ENCODE data around the gene LIAS. TPM values are rescaled to one million over a fixed set of nuclear protein-coding genes. Genes with fewer than 3 reads are reported as not detected.
A peak's percentile ranks its signal among the peaks of the same experiment; 100 is the strongest.

LIAS gene
- total RNA-seq, 1 experiment from 2014 or later: 18.4 TPM

DNA sequence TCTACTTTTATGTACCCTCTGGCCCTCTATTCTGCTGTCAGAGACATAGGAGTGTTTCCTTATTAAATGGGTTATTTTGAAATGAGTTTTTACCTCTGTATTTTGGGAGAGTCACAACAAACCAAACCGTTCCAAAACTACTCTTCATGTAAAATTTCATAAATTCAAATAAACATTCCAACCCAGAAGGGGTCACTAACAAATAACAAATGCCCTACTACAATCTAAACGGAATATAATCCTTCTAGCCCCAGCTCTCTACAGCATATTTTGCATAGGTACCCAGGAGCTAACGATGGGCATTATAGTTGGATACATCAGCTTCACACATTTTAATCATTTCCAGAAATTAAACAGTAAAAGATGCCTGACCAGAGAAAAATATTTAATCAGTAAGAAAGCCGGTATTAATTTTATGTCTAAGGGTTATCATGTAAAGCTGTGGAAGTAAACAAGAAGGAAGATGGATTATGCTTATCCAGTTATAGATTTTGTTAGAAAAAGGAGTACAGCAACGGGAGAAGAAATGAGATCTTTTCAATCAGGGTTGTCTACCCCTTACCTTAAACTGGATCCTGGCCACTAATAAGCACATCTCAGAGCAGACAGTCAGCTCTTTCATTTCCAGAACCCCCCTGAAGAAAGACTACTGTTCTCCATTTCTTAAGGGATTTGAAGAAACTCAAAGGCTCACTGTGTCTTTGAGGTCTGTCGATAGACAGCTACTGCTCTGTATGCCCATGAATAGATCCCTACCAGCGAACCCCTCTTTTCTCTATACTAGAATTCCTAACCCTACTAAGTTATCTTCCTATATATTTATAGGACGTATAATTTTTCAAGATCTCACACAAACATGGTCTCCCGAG lies 67.2 kb downstream of the LIAS start:
- no peaks in the 10 kb centered on the region for H3K27me3 ChIP-seq (ENCODE audit: control insufficient read depth, insufficient read depth, low read length)
- peak; percentile 36 for DNase-seq
- H3K4me3 ChIP-seq (ENCODE audit: insufficient read depth, low read depth, low read length): peak overlapping the region; percentile 95
- H3K36me3 ChIP-seq (replicated peaks; ENCODE audit: control insufficient read depth, insufficient read depth, low read length): no peaks in the 10 kb centered on the region; the same call in 1 of the 2 replicates

DNA sequence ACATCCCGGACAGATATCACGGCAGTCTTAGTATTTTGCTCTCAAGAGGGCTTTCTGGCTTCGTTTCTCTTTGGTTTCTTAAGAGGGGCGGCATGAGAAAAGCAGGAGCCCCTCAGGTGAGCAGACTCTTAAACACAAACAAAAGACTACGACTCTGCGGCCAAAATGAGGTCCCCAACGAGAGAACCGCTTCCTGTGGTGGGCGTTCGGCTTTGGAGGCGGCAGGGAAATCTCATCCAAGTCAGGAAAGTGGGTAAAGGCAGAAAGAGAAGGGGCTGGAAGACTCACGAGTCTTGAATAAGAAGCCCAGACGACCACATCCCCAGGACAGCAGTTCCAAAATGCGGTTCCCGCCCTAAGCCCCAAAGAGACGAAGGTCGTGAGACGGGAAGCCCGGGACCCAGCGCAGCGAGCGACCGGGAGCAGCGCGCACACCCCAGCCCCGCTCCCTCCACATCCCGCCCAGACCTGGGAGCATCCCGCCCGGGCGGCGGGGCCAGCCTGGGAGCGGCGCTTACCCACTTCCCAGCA lies 68.0 kb downstream of the LIAS start:
- Histone ChIP-seq H3K4me3 (ENCODE audit: insufficient read depth, low read depth, low read length) (peak overlapping the region; percentile 95), H3K27me3 (ENCODE audit: control insufficient read depth, insufficient read depth, low read length) (no peaks in the 10 kb centered on the region), H3K36me3 (replicated peaks; ENCODE audit: control insufficient read depth, insufficient read depth, low read length) (peaks cover 3% of the 10 kb centered on the region)
- DNase-seq: peak; percentile 87

DNA sequence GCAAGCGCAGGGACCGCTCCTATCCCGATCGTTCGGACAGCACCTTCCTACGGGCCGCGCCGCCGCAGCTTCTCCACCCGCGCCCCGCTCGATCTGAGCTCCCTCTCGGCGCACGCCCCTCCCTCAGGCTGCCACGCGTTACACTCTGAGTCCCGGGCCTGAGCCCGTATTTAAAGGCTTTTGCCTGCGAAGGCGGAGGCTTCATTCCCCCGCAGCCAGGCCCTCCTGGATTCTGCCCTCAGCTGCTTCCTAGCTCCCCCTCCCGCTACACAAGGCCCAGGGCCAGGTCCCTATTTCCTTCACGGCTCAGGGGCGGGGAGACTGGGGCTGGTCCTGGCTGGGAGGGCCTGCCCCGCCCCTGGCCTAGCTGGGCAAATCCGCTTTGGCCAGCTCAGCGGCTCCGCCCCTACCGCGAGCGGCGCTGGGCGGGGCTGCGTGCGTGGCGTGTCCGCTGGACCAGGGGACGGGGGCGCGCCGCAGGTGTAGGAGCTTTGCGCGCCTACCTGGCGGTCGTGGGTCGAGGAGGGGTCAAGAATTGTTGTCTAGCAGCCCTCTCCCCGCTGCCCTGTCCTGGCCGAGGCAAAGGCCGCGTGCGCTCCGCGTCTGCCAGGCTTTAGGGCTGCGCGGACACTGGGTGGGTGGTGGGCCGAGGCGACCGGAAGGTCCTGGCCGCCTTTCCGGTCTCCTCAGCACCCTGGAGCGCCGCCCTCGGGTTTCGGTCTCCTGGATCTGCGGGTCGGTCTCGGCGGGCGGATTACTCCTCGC lies 68.6 kb downstream of the LIAS start, which contains the start of gene UGDH:
Gene UGDH (minus strand): TSS at position 144 of the 765 bp plus-strand sequence. CDS start 5,927 bp downstream, outside the sequence.
- peak; percentile 98 for DNase-seq
- Histone ChIP-seq H3K36me3 (replicated peaks; ENCODE audit: control insufficient read depth, insufficient read depth, low read length) (peaks cover 7% of the 10 kb centered on the region), H3K27me3 (ENCODE audit: control insufficient read depth, insufficient read depth, low read length) (no peaks in the 10 kb centered on the region), H3K4me3 (ENCODE audit: insufficient read depth, low read depth, low read length) (peak within 1 kb of the TSS; percentile 95)

DNA sequence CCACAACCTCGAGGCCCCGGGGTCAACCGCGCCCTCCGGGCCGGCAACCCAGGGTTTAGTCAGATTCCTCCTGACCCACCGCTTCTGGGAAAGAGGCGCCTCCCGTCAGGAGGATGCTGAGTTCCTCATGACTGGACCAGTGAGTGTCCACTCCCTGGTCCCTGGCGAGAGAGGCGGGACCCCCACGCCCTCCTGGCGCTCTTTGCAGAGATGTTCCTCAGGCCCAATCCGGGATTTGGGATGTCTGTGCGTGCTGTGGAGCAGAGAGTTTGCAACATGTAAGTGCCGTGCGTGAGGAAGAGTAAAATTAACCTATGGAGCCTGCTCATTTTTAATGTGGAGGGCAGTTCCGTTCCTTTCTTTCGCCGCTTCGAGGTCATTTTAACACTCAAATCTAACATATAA lies 69.2 kb downstream of the LIAS start:
- H3K36me3 ChIP-seq (replicated peaks; ENCODE audit: control insufficient read depth, insufficient read depth, low read length): peaks cover 7% of the 10 kb centered on the region
- DNase-seq: no peak
- H3K27me3 ChIP-seq (ENCODE audit: control insufficient read depth, insufficient read depth, low read length): no peaks in the 10 kb centered on the region
- peak overlapping the region; percentile 95 for H3K4me3 ChIP-seq (ENCODE audit: insufficient read depth, low read depth, low read length)

Other genes starting within 250 kb of the LIAS start
- 44.7 and 69.7 TPM in 2 replicates for gene RFC1, start 92.7 kb upstream of the LIAS start, total RNA-seq (2014; rRNA removed; shearing (Covaris generic))
- gene KLB, start 52.1 kb upstream of the LIAS start, total RNA-seq (2014; rRNA removed; shearing (Covaris generic)): 0.04 TPM in 1 of 2 replicates, not detected in the other
- gene RPL9, start 134 bp upstream of the LIAS start, total RNA-seq (2014; rRNA removed; shearing (Covaris generic)): 1,441 and 1,920 TPM in 2 replicates
- 38.4 and 38.7 TPM in 2 replicates for gene UGDH, start 68.4 kb downstream of the LIAS start, total RNA-seq (2014; rRNA removed; shearing (Covaris generic))
- gene SMIM14, start 179.8 kb downstream of the LIAS start, total RNA-seq (2014; rRNA removed; shearing (Covaris generic)): 30.3 and 60.0 TPM in 2 replicates
- 26.4 and 31.8 TPM in 2 replicates for gene UBE2K, start 239.1 kb downstream of the LIAS start, total RNA-seq (2014; rRNA removed; shearing (Covaris generic))

Data from H7 (cell line).